Measurements from ENCODE around the gene HOXD4.

Gene HOXD4

GRCh38 chr2:176145085-176145969 is 6.0 kb upstream of the HOXD4 start:
- intact Hi-C loops (cut with DNase I; ENCODE audit: low total_unique reads) = no loop called here
- H3K4me3 ChIP-seq = no peak overlapping the region
- H3K27ac ChIP-seq = no peak overlapping the region
- peaks cover 0 to 33% of the 10 kb centered on the region in 2 donors for H3K27me3 ChIP-seq
- no peak for TF ChIP-seq CTCF (IDR thresholded peaks at IDR 0.05)
- no peaks in the 10 kb centered on the region for H3K9me3 ChIP-seq
- peaks cover 0 to 6% (median 0%) of the 10 kb centered on the region in 3 donors for H3K36me3 ChIP-seq
- no peak for DNase-seq
- H3K4me1 ChIP-seq = peaks cover 0 to 8% (median 4%) of the 10 kb centered on the region in 4 donors

GRCh38 chr2:176146101-176146500 is 5.2 kb upstream of the HOXD4 start:
- intact Hi-C loops (cut with DNase I; ENCODE audit: low total_unique reads) = no loop called here
- Histone ChIP-seq H3K27me3 (peaks cover 0 to 40% of the 10 kb centered on the region in 2 donors), H3K9me3 (no peaks in the 10 kb centered on the region), H3K36me3 (peaks cover 0 to 6% (median 0%) of the 10 kb centered on the region in 3 donors), H3K4me3 (no peak overlapping the region), H3K27ac (no peak overlapping the region), H3K4me1 (peaks cover 0 to under 1% (median 0%) of the 10 kb centered on the region in 4 donors)
- no peak for DNase-seq
- TF ChIP-seq CTCF (IDR thresholded peaks at IDR 0.05) = no peak

- Histone ChIP-seq H3K27ac (no peak overlapping the region), H3K4me3 (no peak overlapping the region), H3K4me1 (no peaks in the 10 kb centered on the region), H3K27me3 (peaks cover 0 to 45% of the 10 kb centered on the region in 2 donors), H3K9me3 (no peaks in the 10 kb centered on the region), H3K36me3 (peaks cover 0 to 8% (median 0%) of the 10 kb centered on the region in 3 donors)
- intact Hi-C loops (cut with DNase I; ENCODE audit: low total_unique reads) = no loop called here
- TF ChIP-seq CTCF (IDR thresholded peaks at IDR 0.05) = no peak
- no peak for DNase-seq
Observed at GRCh38 chr2:176146645-176147044, 4.7 kb upstream of the HOXD4 start.

- Histone ChIP-seq H3K36me3 (peaks cover 0 to 14% (median 2%) of the 10 kb centered on the region in 3 donors), H3K9me3 (no peaks in the 10 kb centered on the region), H3K27ac (no peak overlapping the region), H3K27me3 (peaks cover 0 to 52% of the 10 kb centered on the region in 2 donors), H3K4me3 (no peak overlapping the region), H3K4me1 (no peaks in the 10 kb centered on the region)
- intact Hi-C loops (cut with DNase I; ENCODE audit: low total_unique reads) = no loop called here
- no peak for TF ChIP-seq CTCF (IDR thresholded peaks at IDR 0.05)
- no peak for DNase-seq
Observed at GRCh38 chr2:176147210-176147799, 4.0 kb upstream of the HOXD4 start.

- Histone ChIP-seq H3K4me3 (no peak overlapping the region), H3K4me1 (no peaks in the 10 kb centered on the region), H3K27me3 (peaks cover 0 to 58% of the 10 kb centered on the region in 2 donors), H3K36me3 (peaks cover 5 to 21% (median 8%) of the 10 kb centered on the region in 3 donors), H3K9me3 (no peaks in the 10 kb centered on the region), H3K27ac (no peak overlapping the region)
- DNase-seq = no peak
- TF ChIP-seq CTCF (IDR thresholded peaks at IDR 0.05) = no peak
- intact Hi-C loops (cut with DNase I; ENCODE audit: low total_unique reads) = no loop called here
Observed at GRCh38 chr2:176147800-176148496, 3.4 kb upstream of the HOXD4 start.
